Inflammatory macrophage treated with lipopolysaccharide for 4 hours (primary cell): ENCODE results near the gene MRPL12.

Experiments
- DNase-seq: peaks from one replicate; pipeline ENCODE4 v3.0.0-alpha.2; 2020

The MRPL12 gene

GRCh38 chr17:81683208-81683583, 20.0 kb upstream of the MRPL12 start:
- peak; percentile 10 for DNase-seq

DNA sequence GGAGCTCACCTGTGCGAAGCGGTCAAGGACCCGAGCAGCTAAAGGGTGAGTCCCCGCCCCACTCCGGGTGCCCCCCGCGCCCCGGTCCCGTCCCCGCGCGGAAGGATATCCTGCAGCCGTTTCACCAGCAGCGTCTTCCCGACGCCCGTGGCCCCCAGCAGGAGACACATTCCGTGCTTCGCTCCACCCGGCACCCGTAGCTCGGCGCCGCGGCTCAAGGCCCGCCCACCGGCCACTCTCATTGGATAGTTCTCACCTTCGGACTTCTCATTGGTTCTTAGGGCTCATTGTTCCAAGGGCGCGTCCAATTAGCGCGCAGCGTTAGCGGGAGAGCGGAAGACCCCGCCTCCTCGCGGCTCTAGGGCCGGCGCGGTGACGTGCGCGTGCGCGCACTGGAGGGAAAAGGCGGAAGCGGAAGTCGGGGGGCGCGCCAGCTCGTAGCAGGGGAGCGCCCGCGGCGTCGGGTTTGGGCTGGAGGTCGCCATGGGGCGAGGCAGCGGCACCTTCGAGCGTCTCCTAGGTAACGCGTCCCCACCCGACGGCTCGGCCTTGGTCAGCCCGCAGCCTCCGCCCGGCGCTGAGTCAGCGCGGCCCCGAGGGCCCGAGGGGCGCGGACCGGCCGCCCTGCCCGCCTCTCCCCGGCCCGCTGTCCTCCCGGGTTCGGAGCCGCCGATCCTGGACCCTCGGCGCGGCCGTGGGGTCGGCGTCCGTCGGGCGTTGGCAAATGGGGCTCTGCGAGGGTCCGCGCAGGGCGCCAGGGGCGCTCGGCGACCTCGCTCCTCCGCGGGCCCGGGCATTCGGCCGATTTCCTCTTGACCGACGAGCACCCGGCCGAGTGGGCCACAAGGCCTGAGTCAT, 19.4 kb upstream of the MRPL12 start, which contains the start of the genes ARL16 and HGS:
Gene ARL16 (minus strand): TSS at position 214 of the 858 bp plus-strand sequence. CDS start 44 bp downstream, at position 170.
Gene HGS (plus strand): TSS at position 428 of the 858 bp plus-strand sequence. CDS start 56 bp downstream, at position 484.
- peak; percentile 100 for DNase-seq

DNA sequence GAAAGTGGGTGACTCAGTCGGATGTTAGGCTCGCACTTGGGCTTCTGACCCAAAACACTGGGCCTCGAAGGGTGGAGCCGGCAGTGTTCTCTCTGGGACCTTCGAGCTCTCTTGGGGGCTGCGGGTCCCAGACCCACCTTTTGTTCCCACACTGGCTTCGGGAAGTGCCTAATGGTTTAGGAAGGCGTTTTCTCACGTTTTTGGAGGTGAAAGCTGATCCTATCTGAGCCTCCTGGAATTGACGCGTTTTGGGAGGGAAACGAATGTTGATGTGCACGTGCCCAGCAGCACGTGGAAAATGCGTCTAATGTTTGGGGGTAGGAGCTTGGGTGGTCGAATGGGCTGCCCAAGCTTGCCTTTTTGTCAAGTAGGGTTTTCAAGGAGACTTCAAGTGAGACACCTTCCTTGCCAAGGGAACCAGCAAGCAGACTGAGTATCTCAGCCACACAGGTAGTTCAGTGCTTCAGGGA, 18.7 kb upstream of the MRPL12 start:
- DNase-seq, result no peak

- DNase-seq, result no peak
Observed at GRCh38 chr17:81685108-81685507, 18.1 kb upstream of the MRPL12 start.

GRCh38 chr17:81686614-81687013, 16.6 kb upstream of the MRPL12 start:
- DNase-seq, result no peak

GRCh38 chr17:81687770-81688541, 15.2 kb upstream of the MRPL12 start:
- no peak for DNase-seq

DNA sequence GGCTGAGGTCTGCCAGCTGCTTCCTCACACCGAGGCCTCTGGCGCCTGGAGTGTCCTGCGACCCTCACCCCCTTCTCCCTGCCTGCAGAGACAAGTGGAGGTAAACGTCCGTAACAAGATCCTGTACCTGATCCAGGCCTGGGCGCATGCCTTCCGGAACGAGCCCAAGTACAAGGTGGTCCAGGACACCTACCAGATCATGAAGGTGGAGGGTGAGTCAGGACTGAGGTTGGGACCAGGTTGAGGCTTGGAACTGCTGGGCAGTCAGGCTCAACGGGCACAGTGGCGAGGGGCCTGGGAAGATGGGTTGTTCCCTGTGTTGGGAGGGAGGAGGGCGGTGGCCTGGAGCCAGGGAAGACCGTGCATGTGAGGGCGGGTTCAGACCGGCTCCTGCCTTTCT, 14.6 kb upstream of the MRPL12 start:
- no peak for DNase-seq

- no peak for DNase-seq
Observed at GRCh38 chr17:81690066-81690465, 13.1 kb upstream of the MRPL12 start.

DNA sequence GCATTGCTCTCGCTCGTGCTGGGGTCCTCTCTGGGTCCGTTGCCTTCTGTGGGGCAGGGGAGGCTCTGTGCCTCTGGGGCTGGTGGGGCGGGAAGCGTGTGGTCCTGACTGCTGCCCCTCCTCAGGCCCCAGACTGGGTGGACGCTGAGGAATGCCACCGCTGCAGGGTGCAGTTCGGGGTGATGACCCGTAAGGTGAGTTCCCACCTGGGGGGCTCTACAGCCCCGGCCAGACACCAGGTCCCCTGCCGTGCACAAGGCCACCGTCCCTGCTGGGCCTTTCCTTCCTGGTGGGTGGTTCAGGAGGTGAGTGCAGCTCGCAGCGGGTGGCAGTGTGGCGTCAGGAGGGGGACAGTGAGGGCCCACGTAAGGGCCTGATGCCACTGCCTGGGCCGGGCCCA, 12.6 kb upstream of the MRPL12 start:
- DNase-seq, result no peak

GRCh38 chr17:81691196-81691595, 12.0 kb upstream of the MRPL12 start:
- DNase-seq, result no peak

- no peak for DNase-seq
Observed at GRCh38 chr17:81691608-81692007, 11.6 kb upstream of the MRPL12 start.

GRCh38 chr17:81693509-81694210, 9.5 kb upstream of the MRPL12 start:
- DNase-seq, result no peak

DNA sequence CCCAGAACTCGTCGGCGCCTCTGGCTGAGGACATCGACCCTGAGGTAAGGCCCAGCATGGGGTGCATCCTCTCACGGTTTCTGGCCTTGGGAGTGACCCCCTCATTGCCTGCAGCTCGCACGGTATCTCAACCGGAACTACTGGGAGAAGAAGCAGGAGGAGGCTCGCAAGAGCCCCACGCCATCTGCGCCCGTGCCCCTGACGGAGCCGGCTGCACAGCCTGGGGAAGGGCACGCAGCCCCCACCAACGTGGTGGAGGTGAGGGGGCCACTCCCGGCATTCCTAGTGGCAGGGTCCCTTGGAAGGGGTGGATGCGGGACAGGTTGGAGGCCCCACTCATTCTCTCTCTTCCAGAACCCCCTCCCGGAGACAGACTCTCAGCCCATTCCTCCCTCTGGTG, 8.4 kb upstream of the MRPL12 start:
- DNase-seq, result no peak

DNA sequence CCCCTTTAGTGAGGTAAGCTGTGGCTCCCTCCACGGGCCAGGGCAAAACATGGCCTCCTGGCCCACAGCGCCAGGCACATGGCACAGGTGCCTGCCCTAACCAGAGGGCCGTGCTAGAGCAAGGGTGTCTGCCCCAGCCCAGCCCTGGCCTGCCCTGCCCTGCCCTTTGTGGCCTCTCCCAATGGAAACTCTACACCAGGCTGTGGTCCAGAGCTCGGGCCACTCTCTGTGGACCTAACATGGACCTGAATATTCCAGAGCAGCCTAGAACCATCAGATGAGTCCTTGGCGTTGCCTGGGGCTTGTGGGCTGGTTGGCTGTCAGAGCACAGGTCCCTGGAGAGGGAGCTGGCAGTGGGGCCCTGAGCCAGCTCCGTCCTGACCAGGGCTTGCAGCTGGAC, 8.0 kb upstream of the MRPL12 start:
- no peak for DNase-seq

- DNase-seq, result no peak
Observed at GRCh38 chr17:81695801-81696200, 7.4 kb upstream of the MRPL12 start.

DNA sequence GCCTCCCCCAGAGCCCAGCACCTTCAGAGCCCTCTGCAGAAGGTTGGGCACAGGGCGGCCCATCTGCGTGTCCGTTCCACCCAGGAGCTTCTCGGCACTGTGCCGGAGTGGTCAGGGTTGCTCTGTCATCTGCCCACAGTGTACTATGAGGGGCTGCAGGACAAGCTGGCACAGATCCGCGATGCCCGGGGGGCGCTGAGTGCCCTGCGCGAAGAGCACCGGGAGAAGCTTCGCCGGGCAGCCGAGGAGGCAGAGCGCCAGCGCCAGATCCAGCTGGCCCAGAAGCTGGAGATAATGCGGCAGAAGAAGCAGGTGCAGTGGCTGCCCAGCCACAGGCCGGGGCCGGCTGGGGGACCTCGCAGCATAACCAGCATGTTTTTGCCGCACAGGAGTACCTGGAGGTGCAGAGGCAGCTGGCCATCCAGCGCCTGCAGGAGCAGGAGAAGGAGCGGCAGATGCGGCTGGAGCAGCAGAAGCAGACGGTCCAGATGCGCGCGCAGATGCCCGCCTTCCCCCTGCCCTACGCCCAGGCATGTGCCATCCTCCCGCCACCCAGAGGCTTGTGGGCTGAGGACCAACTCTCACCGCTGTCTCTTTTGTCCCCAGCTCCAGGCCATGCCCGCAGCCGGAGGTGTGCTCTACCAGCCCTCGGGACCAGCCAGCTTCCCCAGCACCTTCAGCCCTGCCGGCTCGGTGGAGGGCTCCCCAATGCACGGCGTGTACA, 6.8 kb upstream of the MRPL12 start:
- no peak for DNase-seq

DNA sequence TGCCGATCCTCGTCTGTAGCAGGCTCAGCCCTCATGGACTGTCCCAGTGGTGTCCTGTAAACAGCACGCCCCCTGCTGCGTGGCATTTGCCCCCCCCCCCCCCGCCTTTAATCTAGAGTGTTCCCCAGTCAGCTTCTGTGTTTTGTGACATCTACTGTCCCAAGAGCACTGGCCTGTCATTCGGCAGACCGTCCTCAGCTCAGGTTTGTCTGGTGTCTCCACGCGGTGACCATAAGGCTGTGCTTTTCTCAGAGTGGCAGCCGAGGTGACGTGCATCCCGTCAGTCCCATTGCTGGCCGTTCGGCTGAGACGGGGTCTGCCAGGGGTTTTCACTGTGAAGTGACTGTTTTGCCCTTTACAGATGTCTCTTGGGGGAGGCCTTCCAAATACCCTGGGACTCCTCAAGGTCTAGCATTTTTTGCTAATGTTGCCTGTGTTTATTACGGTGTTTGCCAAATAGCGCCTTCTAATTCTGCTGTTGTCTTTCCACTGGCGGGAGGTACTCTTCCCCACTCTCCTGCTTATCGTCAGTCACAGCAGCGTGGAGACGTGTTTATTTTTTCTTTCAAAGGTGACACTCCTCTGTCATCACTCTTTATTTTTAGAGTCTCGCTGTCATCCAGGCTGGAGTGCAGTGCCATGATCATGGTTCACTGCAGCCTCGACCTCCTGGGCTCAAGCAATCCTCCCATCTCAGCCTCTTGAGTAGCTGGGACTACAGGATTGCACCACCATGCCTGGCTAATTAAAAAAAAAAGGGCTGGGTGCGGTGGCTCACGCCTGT, 5.7 kb upstream of the MRPL12 start:
- no peak for DNase-seq

DNA sequence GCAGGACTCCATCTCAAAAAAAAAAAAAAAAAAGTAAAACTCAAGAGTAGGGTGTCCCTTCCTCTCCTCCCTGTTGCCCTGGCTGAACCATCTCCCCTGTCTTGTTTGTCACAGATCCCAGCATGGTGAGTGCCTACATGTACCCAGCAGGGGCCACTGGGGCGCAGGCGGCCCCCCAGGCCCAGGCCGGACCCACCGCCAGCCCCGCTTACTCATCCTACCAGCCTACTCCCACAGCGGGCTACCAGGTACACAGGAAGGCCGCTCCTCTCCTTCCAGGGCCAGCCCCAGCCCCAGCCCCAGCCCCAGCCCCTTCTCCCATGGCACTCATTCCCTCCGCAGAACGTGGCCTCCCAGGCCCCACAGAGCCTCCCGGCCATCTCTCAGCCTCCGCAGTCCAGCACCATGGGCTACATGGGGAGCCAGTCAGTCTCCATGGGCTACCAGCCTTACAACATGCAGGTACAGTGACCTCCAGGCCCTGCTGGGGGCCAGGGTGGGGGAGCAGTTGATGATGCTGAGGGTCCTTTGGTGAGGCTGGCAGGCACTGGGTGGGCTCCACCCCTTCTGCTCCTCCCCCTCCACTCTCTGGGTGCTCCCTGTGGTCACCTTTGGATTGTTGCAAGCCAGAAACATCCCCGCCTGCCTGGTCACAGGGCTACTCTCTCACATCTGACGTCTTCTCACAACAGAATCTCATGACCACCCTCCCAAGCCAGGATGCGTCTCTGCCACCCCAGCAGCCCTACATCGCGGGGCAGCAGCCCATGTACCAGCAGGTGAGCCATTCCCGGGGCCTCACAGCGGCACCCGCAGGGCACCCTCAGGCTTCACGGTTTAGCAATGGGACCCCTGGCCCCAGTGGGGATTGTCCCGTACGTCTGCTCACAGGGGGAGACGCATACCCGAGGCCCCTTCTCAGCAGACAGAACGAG, 2.5 kb upstream of the MRPL12 start:
- DNase-seq, result no peak

DNA sequence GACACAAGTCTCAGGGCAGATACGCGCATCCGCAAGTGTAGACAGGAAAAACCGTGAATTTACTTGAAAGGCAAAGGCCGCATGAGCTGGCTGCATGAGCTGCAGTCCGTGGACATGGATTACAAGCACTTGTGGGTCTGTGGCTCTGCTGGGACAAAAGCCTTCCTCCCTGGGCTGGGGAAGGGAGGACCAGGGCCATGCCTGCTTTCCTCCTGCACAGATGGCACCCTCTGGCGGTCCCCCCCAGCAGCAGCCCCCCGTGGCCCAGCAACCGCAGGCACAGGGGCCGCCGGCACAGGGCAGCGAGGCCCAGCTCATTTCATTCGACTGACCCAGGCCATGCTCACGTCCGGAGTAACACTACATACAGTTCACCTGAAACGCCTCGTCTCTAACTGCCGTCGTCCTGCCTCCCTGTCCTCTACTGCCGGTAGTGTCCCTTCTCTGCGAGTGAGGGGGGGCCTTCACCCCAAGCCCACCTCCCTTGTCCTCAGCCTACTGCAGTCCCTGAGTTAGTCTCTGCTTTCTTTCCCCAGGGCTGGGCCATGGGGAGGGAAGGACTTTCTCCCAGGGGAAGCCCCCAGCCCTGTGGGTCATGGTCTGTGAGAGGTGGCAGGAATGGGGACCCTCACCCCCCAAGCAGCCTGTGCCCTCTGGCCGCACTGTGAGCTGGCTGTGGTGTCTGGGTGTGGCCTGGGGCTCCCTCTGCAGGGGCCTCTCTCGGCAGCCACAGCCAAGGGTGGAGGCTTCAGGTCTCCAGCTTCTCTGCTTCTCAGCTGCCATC, 1.7 kb upstream of the MRPL12 start:
- no peak for DNase-seq
